GM19025 (cell line): ENCODE results near the gene PLXNA3.

ENCODE experiments used
- ATAC-seq: cut with Tn5 transposase; IDR thresholded peaks from one replicate; pipeline ENCODE4 v1.9.1; 2021; ENCODE audit warnings: mild to moderate bottlenecking, low read depth, moderate library complexity; ENCODE audit not compliant: unreplicated experiment

Gene PLXNA3

GRCh38 chrX:154476821-154477220 lies 18.7 kb downstream of the PLXNA3 start:
- no peak for ATAC-seq

GRCh38 chrX:154477891-154478477 lies 19.9 kb downstream of the PLXNA3 start:
- no peak for ATAC-seq

GRCh38 chrX:154478728-154479622 lies 20.9 kb downstream of the PLXNA3 start, which contains the start of gene LAGE3:
LAGE3 (minus strand) TSS chrX:154479281; CDS start chrX:154478915, 366 bp downstream.
- ATAC-seq, result peak; percentile 85

GRCh38 chrX:154481195-154481594 lies 23.1 kb downstream of the PLXNA3 start:
- ATAC-seq, result no peak

GRCh38 chrX:154481911-154482601 lies 24.0 kb downstream of the PLXNA3 start:
- no peak for ATAC-seq

- no peak for ATAC-seq
Observed at GRCh38 chrX:154482786-154483185, 24.7 kb downstream of the PLXNA3 start.

GRCh38 chrX:154483325-154483724 lies 25.2 kb downstream of the PLXNA3 start:
- ATAC-seq, result no peak

- no peak for ATAC-seq
Observed at GRCh38 chrX:154484255-154485149, 26.4 kb downstream of the PLXNA3 start.

- no peak for ATAC-seq
Observed at GRCh38 chrX:154485150-154486051, 27.3 kb downstream of the PLXNA3 start.

- ATAC-seq, result no peak
Observed at GRCh38 chrX:154486052-154486395, 27.9 kb downstream of the PLXNA3 start.

GRCh38 chrX:154486396-154487207 lies 28.5 kb downstream of the PLXNA3 start, which contains the start of gene UBL4A:
UBL4A (minus strand) TSS chrX:154486615; CDS start chrX:154486584, 31 bp downstream.
- ATAC-seq, result peak; percentile 29

- ATAC-seq, result no peak
Observed at GRCh38 chrX:154487518-154488290, 29.6 kb downstream of the PLXNA3 start.

- ATAC-seq, result no peak
Observed at GRCh38 chrX:154488336-154489075, 30.4 kb downstream of the PLXNA3 start.

- ATAC-seq, result no peak
Observed at GRCh38 chrX:154489182-154489581, 31.1 kb downstream of the PLXNA3 start.

- ATAC-seq, result peak; percentile 10
Observed at GRCh38 chrX:154490021-154490413, 31.9 kb downstream of the PLXNA3 start.

- ATAC-seq, result peak; percentile 82
Observed at GRCh38 chrX:154490414-154491083, 32.5 kb downstream of the PLXNA3 start, which contains the start of gene SLC10A3. SLC10A3 (minus strand) TSS chrX:154490629; CDS start chrX:154488940, 1,689 bp downstream.
